GM12865 (cell line): Measurements from ENCODE around the gene PLIN4.

Source experiments
- DNase-seq: peaks from one replicate; pipeline ENCODE4 v3.0.0; 2010; ENCODE audit warnings: low read depth
- H3K4me3 ChIP-seq: 2 replicates; pipeline ENCODE4 v1.5.1; 2011; ENCODE audit warnings: mild to moderate bottlenecking, low read depth, low read length, control low read depth
- TF ChIP-seq, protein P1 (sequence below): IDR thresholded peaks from 2 replicates; pipeline ENCODE4 v1.5.1; 2011; ENCODE audit warnings: low read length, control low read depth, low read depth, inconsistent platforms; ENCODE audit not compliant: insufficient read depth; ENCODE audit errors: missing control alignments

Gene PLIN4

DNA sequence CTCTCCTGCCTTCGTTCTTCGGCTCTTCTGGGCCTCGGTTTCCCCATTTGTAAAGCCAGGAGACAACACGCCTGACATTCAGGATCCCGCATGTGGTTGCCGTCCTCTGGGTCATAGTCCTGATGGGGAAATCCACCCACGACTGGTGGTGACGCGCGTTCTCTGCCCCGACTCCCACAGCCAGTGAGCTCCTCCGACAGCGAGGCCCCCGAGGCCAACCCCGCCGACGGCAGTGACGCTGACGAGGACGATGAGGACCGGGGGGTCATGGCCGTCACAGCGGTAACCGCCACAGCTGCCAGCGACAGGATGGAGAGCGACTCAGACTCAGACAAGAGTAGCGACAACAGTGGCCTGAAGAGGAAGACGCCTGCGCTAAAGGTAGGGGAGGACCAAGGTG lies 29.8 kb downstream of the PLIN4 start:
- no peak for DNase-seq
- TF ChIP-seq, protein P1, sequence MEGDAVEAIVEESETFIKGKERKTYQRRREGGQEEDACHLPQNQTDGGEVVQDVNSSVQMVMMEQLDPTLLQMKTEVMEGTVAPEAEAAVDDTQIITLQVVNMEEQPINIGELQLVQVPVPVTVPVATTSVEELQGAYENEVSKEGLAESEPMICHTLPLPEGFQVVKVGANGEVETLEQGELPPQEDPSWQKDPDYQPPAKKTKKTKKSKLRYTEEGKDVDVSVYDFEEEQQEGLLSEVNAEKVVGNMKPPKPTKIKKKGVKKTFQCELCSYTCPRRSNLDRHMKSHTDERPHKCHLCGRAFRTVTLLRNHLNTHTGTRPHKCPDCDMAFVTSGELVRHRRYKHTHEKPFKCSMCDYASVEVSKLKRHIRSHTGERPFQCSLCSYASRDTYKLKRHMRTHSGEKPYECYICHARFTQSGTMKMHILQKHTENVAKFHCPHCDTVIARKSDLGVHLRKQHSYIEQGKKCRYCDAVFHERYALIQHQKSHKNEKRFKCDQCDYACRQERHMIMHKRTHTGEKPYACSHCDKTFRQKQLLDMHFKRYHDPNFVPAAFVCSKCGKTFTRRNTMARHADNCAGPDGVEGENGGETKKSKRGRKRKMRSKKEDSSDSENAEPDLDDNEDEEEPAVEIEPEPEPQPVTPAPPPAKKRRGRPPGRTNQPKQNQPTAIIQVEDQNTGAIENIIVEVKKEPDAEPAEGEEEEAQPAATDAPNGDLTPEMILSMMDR = no peak
- H3K4me3 ChIP-seq = no peak overlapping the region

DNA sequence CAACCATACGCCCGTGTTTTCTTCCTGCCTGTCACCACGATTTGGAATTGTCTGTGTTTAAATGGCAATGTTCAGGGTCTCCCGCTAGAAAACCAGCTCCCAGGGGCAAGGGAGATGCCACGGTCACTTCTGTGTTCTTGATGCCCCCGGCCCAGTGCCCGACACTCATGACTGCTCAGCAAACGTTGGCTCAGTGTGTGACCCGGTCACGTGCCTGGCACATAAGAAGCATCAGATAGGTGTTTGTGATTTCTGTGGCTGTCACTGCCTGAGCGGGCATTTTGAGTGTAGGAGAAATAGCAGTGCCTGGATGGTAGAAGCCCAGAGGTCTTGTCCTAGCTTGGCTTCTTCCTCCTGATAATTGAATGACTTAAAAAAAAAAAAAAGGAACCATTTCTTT lies 30.7 kb downstream of the PLIN4 start:
- TF ChIP-seq, protein P1 = no peak

DNA sequence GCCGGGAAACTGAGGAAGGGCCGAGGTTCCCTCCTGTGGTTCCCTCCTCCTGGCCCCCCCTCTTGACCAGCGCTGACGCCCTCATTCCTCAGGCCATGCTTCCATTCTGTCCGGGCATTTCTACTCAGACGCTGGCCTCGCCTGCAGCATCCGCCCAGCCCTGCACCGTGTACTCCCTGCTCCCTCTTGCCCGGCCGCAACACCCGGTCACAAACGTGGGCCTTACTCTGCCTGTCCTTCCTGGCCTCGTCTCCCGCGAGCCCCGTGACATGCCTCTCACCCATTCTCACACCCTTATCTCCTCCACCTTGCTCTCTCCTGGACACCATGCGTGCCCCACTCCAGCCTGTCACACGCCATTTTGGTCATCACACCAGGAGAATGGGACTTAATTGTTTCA lies 34.9 kb downstream of the PLIN4 start:
- H3K4me3 ChIP-seq = no peak overlapping the region
- TF ChIP-seq, protein P1 = no peak
- DNase-seq = no peak

More for the DNA sequence above, 30.7 kb downstream of the PLIN4 start:
- no peak overlapping the region for H3K4me3 ChIP-seq
- DNase-seq = no peak

DNA sequence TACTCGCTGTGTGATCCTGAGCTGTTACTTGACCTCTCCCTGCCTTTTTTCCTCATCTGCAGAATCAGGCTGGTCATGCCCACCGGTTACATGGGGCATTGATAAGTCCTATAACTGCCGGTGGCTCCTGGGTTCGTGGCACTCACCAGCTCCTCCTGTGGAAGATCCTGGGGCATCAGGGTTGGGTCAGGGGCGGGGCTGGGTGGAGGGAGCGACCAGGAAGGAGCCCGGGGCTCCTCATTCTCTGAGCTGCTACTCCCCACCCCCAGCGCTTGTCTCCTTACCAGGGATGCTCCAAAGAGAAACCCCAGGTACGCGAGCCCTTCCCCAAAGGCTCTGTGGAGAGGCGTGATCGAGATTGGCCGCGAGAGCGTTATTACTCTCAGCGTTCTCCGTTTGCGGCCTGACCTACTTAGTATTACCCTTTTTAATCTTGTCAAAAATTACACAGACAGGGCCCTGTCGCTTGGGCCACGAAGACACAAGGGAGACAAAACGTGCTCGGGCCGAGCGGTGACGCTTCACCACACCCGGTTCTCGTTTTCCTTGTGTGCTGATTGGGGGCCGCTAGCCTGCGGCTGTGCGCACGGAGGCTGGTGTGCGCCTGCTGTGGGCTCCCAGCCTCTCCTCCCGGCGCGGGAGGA lies 35.4 kb downstream of the PLIN4 start:
- TF ChIP-seq, protein P1 = no peak
- no peak for DNase-seq
- H3K4me3 ChIP-seq = no peak overlapping the region

DNA sequence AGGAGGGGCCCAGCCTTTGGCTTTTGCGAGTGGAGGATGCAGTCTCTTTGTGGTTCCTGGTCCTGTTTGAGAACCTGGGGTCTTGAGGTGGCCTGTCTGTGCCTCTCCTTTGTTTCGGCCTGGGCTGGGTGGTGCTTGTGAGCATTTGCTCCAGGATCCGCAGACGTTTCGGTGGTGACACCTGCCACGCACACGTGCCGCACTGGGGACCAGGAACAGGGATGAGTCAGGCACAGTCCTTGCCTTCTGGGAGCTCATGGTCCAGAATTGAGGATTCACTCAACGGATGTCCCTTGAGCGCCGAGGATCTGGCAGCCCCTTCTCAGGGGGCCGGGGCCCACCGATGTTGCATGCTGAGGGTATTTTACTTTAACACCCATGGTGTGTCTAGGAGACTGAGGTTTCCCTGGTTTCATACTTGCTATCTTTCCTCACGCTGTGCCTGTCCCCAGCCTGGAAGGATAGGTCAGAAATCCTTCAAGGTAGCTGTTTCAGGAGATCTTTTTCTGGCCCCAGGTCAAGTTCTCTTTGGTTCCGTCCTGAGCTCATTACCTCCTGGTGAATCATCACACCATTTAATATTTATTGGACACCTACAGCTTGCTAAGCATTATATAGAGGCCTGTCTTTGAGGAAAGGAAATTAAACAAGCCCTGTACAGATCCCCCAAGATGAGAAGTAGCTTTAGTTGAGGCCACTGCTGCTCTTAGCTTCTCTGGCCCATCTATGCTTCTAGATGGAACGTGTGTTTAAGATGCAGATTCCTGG lies 41.1 kb downstream of the PLIN4 start:
- no peak for DNase-seq
- H3K4me3 ChIP-seq = no peak overlapping the region
- TF ChIP-seq, protein P1 = no peak

DNA sequence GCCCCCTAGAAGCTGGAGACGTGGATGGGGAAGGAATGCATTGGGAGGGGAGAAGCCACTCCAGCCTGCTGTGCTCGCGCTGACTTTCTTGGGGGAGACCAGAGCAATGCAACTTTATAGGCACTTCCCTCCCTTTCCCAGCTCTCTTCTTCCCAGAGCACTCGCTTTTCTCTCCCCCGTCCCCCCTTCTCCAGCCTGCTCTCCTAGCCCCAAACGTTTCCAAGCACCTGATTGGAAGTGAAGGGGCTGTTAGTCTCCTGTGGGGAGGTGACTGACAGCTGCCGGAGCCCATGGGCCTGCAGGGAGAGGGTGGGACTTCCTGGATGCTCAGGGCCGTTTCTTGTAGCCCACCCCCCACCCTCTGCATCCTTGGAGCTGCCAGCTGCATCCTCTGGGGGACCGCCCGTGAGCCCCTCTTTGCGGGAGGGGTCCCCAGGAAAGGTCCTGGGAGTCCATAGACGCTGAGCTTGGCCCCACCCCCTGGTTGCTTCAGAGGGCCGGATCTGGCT lies 43.7 kb downstream of the PLIN4 start:
- peak; percentile 68 for DNase-seq
- TF ChIP-seq, protein P1 = no peak
- peak overlapping the region; percentile 91 for H3K4me3 ChIP-seq
